Posterior cingulate gyrus (tissue), 11 donors: ENCODE data around the gene TMOD1.
"Not testable (repeated sequence)": the region's sequence is repeated elsewhere in the genome, so short reads cannot be mapped to it uniquely, and the experiment has no call there.

Experiments used
- DNase-seq, 10 donors: peaks; one replicate each; pipeline versions ENCODE4 v3.0.0 to v3.0.0-alpha.2; 2020 to 2021; ENCODE audit warnings: mixed read lengths in 3 of 10
- intact Hi-C: fragments of 100-400 bp; cut with DNase I; formaldehyde crosslinking; loops from one replicate; pipeline ENCODE4 v1.15.1; 2023

Gene TMOD1

GRCh38 chr9:97620063-97620462 is 118.6 kb downstream of the TMOD1 start:
- intact Hi-C loops, DNase-seq: not testable (repeated sequence)

- intact Hi-C loops, DNase-seq: not testable (repeated sequence)
These were observed 121.0 kb downstream of the TMOD1 start for GRCh38 chr9:97622483-97622882.

DNA sequence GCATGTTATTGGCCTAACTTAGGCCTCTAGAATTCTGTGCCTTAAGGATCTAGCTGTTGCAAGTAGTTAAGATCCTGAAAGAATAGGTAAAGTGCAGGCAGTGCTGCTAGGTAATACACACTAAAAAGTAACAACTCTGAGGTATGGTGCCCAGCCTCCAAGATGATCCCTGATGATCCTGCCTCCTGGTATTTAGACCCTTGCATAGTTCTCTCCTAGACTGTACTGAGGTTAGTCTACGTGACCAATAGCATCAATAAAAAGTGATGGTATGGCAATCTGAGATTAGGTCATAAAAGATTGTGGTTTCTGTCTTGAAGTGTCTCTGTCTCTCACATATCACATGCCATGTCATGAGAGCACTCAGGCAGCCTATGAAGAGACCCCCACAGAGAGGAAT is 122.5 kb downstream of the TMOD1 start:
- no peak for DNase-seq
- intact Hi-C loops, result no loop called here

GRCh38 chr9:97625620-97626019 is 124.2 kb downstream of the TMOD1 start:
- intact Hi-C loops, result no loop called here
- no peak for DNase-seq

- no peak for DNase-seq
- intact Hi-C loops, result no loop called here
These were observed 126.2 kb downstream of the TMOD1 start for GRCh38 chr9:97627624-97628023.

GRCh38 chr9:97628668-97629067 is 127.2 kb downstream of the TMOD1 start:
- no peak for DNase-seq
- intact Hi-C loops, result no loop called here

DNA sequence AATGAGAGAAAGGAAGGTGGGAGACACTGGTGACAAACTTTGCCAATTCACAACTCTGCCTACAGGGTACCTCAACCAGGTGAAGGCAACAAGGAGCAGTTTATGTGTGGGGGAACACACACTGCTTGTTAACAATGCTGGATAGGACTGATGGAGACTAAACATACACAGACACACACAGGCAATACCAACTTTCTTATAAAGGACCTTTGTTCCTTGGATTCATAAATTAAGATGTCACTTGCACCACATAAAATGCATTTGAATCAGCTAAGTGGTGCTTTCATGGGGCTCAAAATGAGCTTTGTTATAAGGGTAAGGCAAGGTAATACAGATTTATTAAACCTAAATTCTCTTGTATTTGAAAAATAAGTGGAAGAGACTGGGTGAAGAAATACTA is 127.7 kb downstream of the TMOD1 start:
- DNase-seq, result no peak
- intact Hi-C loops, result no loop called here

GRCh38 chr9:97630591-97630990 is 129.1 kb downstream of the TMOD1 start:
- DNase-seq, result no peak
- intact Hi-C loops, result loop anchor here (10.0 kb wide), 1 partner anchor 354 kb away; the partner anchor contains the start of gene ANP32B

- intact Hi-C loops, result loop anchor here (10.0 kb wide), 1 partner anchor 352 kb away; the partner anchor contains the start of gene ANP32B
- DNase-seq, result peak in 6 of 10 donors; percentile 11 to 82 (median 32)
These were observed 130.9 kb downstream of the TMOD1 start for GRCh38 chr9:97632248-97632984.

DNA sequence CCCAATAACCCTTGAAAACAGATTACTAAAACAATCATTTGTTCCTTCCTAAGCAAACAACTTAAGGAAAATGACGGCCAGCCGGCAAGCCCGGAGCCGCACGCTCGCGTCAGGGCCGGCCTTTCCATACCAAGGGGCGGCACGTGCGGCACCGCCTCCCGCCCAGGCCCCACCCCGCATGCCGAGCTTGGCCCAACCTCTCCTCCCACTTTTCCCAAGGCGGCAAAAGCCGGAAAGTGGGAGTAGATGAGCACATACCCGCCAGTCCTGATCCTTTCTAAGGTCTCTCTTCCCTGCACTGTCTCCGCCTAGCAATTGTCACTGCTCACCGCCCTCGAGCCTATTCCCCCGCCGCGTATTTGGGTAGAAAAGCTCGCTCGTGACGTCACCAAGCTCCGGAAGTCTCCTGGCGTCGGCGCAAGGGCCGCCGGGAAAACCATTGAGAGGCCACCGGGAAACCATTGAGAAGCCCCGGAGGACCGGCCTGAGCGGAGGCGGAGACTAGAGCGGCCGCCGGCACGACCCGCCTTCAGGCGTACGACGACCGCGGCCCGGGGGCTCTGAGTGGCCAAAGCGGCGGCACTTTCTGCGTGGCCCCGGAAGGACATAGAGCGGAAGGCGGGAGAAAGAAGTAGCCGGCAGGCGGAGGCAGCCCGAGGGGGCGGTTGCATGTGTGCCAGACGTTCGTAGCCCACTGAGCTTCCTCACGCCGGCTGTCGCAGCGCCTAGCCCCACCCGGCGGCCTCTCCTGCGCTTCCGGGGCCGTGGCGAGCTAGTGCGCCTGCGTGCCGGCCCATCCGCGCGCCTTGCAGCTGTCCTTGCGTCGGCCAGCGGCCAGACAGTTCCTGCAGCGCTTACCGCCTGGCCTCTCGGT is 131.8 kb downstream of the TMOD1 start, which contains the start of the genes NCBP1 and TSTD2:
NCBP1 (plus strand) TSS at position 837 of the 874 bp plus-strand sequence. CDS start 61 bp downstream, outside the sequence.
TSTD2 (minus strand) TSS at position 384 of the 874 bp plus-strand sequence. CDS start 5,806 bp downstream, outside the sequence.
- intact Hi-C loops, result loop anchor here (10.0 kb wide), 1 partner anchor 352 kb away; the partner anchor contains the start of gene ANP32B
- DNase-seq, result peak; percentile 94 to 100 (median 98)

DNA sequence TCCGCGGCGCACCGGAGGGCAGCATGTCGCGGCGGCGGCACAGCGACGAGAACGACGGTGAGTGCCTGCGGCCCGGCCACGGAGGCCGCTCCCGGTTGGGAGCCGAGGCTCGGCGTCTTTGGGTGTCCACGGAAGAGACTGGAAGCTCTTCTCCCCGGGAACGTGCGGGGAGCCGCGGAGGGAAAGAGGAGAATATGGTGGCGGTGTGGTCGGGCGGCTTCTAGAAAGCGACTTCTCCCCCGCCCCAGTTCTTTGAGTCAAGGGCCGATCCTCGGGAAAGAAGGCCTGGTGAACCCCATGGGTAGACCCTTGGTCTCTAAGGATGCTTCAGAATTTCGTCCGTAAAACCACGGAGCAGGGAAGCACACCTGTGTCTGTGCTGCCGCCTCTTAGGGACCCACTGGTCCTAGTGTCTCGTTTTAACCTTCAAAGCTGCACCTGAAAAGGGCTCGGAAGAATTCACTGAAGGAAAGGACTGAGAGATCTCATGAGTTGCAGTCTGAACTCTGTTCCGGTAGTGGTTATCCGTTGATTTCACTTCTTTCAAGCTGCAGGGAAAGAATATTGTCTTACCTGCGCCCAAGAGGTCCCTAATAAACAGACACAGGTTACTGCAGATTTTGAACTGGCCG is 132.5 kb downstream of the TMOD1 start:
- intact Hi-C loops, result loop anchor here (2.0 to 10.0 kb wide), 2 partner anchors 63 to 351 kb away; partner anchors contain the start of genes ANP32B and XPA
- DNase-seq, result peak in 2 of 10 donors; percentile 6 to 16

- DNase-seq, result no peak
- intact Hi-C loops, result loop anchor here (2.0 to 10.0 kb wide), 2 partner anchors 62 to 350 kb away; partner anchors contain the start of genes ANP32B and XPA
These were observed 133.6 kb downstream of the TMOD1 start for GRCh38 chr9:97635026-97635425.

DNA sequence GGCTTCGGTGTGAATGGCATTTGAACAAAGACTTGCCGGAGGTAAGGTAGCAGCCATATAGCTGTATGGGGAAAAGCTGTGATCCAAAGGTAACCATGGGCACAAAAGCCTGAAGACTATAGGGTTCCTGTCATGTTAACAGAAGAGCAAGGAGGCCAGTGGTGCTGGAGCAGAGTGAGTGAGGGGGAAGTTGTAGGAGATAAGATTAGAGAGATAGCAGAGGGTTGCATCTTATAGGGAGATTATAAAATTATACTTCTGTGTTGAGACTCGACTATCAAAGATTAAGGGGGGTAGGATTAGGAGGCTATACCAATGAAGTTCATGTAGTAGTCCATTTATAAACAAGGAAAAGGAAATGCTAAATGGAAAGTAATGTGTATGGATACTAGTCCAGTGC is 135.4 kb downstream of the TMOD1 start:
- intact Hi-C loops, result loop anchor here (10.0 kb wide), 1 partner anchor 348 kb away; the partner anchor contains the start of gene ANP32B
- no peak for DNase-seq

DNA sequence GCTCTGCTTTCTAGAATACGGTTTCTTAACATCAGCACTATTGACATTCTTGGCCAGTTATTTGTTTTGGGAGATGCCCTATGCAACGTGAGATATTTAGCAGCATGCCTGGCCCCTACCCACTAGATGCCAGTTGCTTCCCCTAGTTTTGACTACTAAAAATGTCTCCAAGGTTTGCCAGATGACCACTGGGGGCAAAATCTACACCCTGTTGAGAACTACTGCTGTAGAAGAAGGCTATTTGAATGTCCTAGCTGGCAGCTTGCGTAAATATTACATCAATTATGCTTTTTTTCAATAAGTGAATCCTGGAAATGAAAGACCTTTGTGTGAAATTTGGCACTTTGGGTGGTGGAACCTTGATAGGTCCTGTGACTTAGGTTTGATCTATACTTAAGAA is 137.2 kb downstream of the TMOD1 start:
- no peak for DNase-seq
- intact Hi-C loops, result loop anchor here (10.0 kb wide), 1 partner anchor 346 kb away; the partner anchor contains the start of gene ANP32B

- intact Hi-C loops, result no loop called here
- no peak for DNase-seq
These were observed 138.9 kb downstream of the TMOD1 start for GRCh38 chr9:97640325-97640724.

DNA sequence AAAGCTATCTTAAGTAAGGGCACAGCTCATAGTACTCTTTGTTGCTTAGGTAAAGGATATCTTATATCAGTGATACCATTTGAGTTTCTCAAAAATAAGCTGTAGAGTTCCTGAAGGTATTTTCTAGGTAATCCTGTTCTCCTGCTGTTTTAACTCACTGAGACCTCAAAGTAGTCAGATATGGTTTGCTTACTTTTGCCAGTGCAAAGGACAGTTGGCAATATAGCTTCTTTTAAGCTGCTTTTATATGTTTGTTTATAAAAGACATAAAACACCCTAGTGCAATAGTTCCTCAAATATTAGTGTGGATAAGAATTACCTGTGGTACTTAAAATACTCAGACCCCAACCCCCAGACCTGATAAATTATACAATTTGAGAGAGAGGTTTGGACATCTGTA is 144.3 kb downstream of the TMOD1 start:
- intact Hi-C loops, result no loop called here
- DNase-seq, result no peak

- intact Hi-C loops, result no loop called here
- no peak for DNase-seq
These were observed 146.5 kb downstream of the TMOD1 start for GRCh38 chr9:97647996-97648395.
